ENCODE data around the gene VIPR1. TPM values are rescaled to one million over a fixed set of nuclear protein-coding genes. Genes with fewer than 3 reads are reported as not detected.

The VIPR1 gene
- total and polyA plus RNA-seq, 7 experiments from 2014 or later: 8.0 to 133 (median 54.9) TPM

DNA sequence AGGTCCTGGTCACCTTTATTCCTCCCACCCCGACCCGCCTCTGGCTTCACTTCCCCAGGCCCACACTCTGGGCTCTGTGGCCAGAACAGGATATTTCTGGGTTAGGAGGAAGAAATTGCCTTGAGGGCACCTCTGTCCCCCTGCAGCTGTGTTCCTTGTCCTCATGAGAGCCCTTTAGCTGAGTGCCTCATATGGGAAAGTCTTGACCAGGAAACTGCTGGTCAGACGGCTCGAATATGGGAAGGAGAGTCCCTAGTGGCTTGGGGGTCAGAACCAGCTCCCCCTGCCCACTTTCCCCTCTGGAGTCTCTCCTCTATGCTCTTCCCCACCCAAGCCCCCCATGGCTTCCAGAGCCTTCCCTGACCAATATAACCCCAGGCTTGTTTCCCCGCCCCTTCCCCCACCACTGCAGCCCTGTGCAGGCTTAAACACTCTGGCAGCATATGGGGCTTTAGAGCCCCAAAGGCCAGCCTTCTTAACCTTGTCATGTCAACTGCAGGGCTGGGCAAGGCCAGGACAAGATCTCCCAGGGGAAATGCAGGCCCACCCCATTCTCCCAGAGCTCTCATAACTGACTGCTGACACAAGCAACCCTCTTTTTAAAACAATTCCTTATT, 42.9 kb downstream of the VIPR1 start:
- Histone ChIP-seq H3K9me3 (ENCODE audit: control insufficient read depth in 2 of 3, low read length in 3 of 3) (no peaks in the 10 kb centered on the region), H3K27me3 (ENCODE audit: control insufficient read depth in 2 of 2, insufficient read depth in 2 of 2, low read length in 2 of 2) (no peaks in the 10 kb centered on the region), H3K27ac (ENCODE audit: low read depth, low read length) (no peak overlapping the region), H3K36me3 (ENCODE audit: control insufficient read depth in 2 of 3, insufficient read depth in 3 of 3, low read length in 3 of 3) (no peaks in the 10 kb centered on the region), H3K4me1 (ENCODE audit: control insufficient read depth in 2 of 2, insufficient read depth in 2 of 2, low read length in 2 of 2) (no peaks in the 10 kb centered on the region), H3K4me3 (ENCODE audit: low read length) (no peak overlapping the region)
- Mint-ChIP-seq H3K9me3 (no peaks in the 10 kb centered on the region), H3K27me3 (no peaks in the 10 kb centered on the region), H3K27ac (no peak overlapping the region), H3K36me3 (peaks cover 0 to 9% (median 5%) of the 10 kb centered on the region in 5 donors), H3K4me3 (no peak overlapping the region), H3K4me1 (peaks cover 0 to 11% (median 6%) of the 10 kb centered on the region in 7 donors)
- CTCF ChIA-PET: interaction anchor here (1.0 to 8.9 kb wide), 5 partner anchors 8 to 44 kb away, joined by 4 to 108 read pairs (median 8); partner anchors contain the start of gene VIPR1
- DNase-seq (no peak), ATAC-seq (no peak)
- intact Hi-C loops (cut with micrococcal nuclease): no loop called here
- POLR2A ChIA-PET: interaction anchor here (0.5 to 7.1 kb wide), 6 partner anchors 9 to 201 kb away, joined by 3 to 59 read pairs (median 3); partner anchors contain the start of gene VIPR1

DNA sequence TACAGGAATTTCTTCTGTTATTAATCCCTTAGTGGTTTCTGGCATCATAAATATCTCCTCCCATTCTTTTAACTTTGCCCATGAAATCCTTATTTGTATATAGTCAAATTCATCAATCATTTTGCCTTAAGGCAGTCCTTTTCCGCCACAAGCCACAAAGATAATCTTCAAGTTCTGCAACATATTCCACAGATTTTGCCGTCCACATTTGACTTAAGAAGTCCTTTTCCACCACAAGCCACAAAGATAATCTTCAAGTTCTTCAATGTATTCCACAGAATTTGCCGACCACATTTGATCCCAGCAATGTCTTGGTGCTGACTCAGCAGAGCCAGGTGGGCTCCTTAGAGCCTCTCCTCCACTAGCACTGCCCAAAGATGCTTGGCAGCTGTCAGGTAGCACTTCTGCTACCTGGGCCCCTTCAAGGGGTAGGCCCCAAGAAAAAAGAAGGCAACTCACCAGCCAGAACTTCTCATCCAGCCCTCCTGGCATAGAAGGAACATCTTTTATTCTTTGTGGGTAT, 44.3 kb downstream of the VIPR1 start:
- Mint-ChIP-seq H3K4me3 (no peak overlapping the region), H3K9me3 (no peaks in the 10 kb centered on the region), H3K36me3 (peaks cover 0 to 13% (median 8%) of the 10 kb centered on the region in 5 donors), H3K27me3 (no peaks in the 10 kb centered on the region), H3K27ac (no peak overlapping the region), H3K4me1 (peaks cover 0 to 15% (median 6%) of the 10 kb centered on the region in 7 donors)
- Histone ChIP-seq H3K27me3 (ENCODE audit: control insufficient read depth in 2 of 2, insufficient read depth in 2 of 2, low read length in 2 of 2) (no peaks in the 10 kb centered on the region), H3K4me3 (ENCODE audit: low read length) (no peak overlapping the region), H3K4me1 (ENCODE audit: control insufficient read depth in 2 of 2, insufficient read depth in 2 of 2, low read length in 2 of 2) (no peaks in the 10 kb centered on the region), H3K9me3 (ENCODE audit: control insufficient read depth in 2 of 3, low read length in 3 of 3) (no peaks in the 10 kb centered on the region), H3K36me3 (ENCODE audit: control insufficient read depth in 2 of 3, insufficient read depth in 3 of 3, low read length in 3 of 3) (peaks cover 0 to 3% (median 0%) of the 10 kb centered on the region in 3 experiments), H3K27ac (ENCODE audit: low read depth, low read length) (no peak overlapping the region)
- intact Hi-C loops (cut with micrococcal nuclease): loop anchor here (1.0 to 2.0 kb wide), 3 partner anchors 10 to 300 kb away; partner anchors contain the start of gene VIPR1 (in 1 of the 2)
- CTCF ChIA-PET: interaction anchor here (0.7 to 8.9 kb wide), 10 partner anchors 9 to 95 kb away, joined by 3 to 108 read pairs (median 4); partner anchors contain the start of gene VIPR1
- POLR2A ChIA-PET: interaction anchor here (0.9 to 7.1 kb wide), 4 partner anchors 9 to 54 kb away, joined by 4 to 59 read pairs (median 6); partner anchors contain the start of genes NKTR and VIPR1
- ATAC-seq (no peak), DNase-seq (no peak)

DNA sequence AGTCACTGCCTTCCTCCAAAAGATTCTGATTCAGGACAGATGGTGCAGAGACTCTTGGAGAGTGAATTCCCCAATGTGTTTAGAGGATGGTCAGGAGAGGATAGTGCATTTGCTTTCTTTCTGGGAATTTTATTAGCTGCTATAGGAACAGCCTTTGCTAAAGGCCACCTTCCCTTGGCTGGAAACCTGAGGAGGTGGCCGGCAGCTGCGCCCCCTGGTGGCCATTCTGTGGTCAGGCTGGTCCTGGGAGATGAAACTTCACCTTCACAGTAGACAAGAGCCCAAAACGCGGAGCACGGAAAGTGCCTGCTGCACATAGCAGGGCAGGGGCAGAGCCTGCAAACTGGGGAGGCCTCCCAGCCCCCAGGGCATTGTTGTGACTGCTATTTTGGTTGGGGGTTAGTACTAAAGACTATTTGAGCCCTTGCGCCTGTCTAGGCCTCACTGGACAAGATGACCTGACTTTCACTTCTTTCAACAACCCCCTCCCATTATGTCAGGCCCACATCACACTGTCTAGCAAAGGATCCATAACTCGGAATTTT, 45.0 kb downstream of the VIPR1 start:
- Histone ChIP-seq H3K9me3 (ENCODE audit: control insufficient read depth in 2 of 3, low read length in 3 of 3) (no peaks in the 10 kb centered on the region), H3K36me3 (ENCODE audit: control insufficient read depth in 2 of 3, insufficient read depth in 3 of 3, low read length in 3 of 3) (peaks cover 0 to 10% (median under 1%) of the 10 kb centered on the region in 3 experiments), H3K27me3 (ENCODE audit: control insufficient read depth in 2 of 2, insufficient read depth in 2 of 2, low read length in 2 of 2) (no peaks in the 10 kb centered on the region), H3K4me1 (ENCODE audit: control insufficient read depth in 2 of 2, insufficient read depth in 2 of 2, low read length in 2 of 2) (no peaks in the 10 kb centered on the region), H3K27ac (ENCODE audit: low read depth, low read length) (no peak overlapping the region), H3K4me3 (ENCODE audit: low read length) (no peak overlapping the region)
- ATAC-seq: peak; percentile 84
- peak; percentile 37 to 73 (median 57) for DNase-seq
- POLR2A ChIA-PET: interaction anchor here (0.8 to 7.1 kb wide), 6 partner anchors 10 to 53 kb away, joined by 3 to 59 read pairs (median 4); partner anchors contain the start of genes NKTR and VIPR1
- no peaks in the 10 kb centered on the region for H3K9me3 Mint-ChIP-seq
- CTCF ChIA-PET: interaction anchor here (0.7 to 8.9 kb wide), 15 partner anchors 8 to 302 kb away, joined by 3 to 108 read pairs (median 3); partner anchors contain the start of gene VIPR1
- H3K4me3 Mint-ChIP-seq: no peak overlapping the region
- intact Hi-C loops (cut with micrococcal nuclease): loop anchor here (1.0 to 2.0 kb wide), 3 partner anchors 9 to 301 kb away; partner anchors contain the start of gene VIPR1 (in 1 of the 2)
- no peaks in the 10 kb centered on the region for H3K27me3 Mint-ChIP-seq
- H3K27ac Mint-ChIP-seq: peak overlapping the region in 4 of 9 donors; percentile 14 to 37 (median 29)
- peaks cover 0 to 15% (median 6%) of the 10 kb centered on the region in 7 donors for H3K4me1 Mint-ChIP-seq
- H3K36me3 Mint-ChIP-seq: peaks cover 0 to 18% (median 9%) of the 10 kb centered on the region in 5 donors

DNA sequence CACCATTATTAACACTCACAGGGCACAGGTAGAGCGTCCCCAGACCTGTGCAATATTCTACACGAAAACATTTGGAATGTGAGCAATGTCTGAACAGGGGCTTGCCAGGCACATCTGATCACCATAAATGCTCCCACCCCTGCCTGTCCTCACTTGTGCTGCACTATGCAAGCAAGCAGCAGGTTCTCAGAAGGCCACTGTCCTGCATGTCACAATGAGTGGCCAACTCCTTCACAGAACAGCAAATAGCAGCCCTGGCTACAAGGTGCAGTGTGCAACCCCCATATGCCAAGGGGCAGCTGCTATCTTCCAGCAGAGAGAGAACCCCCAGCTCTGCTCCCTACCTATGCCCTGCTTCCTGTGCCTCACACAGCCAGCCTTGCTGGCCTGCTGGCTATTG, 46.7 kb downstream of the VIPR1 start:
- H3K4me1 Mint-ChIP-seq: peaks cover 2 to 22% (median 13%) of the 10 kb centered on the region in 7 donors
- Histone ChIP-seq H3K36me3 (ENCODE audit: control insufficient read depth in 2 of 3, insufficient read depth in 3 of 3, low read length in 3 of 3) (peaks cover 6 to 16% (median 10%) of the 10 kb centered on the region in 3 experiments), H3K27me3 (ENCODE audit: control insufficient read depth in 2 of 2, insufficient read depth in 2 of 2, low read length in 2 of 2) (no peaks in the 10 kb centered on the region), H3K9me3 (ENCODE audit: control insufficient read depth in 2 of 3, low read length in 3 of 3) (no peaks in the 10 kb centered on the region), H3K4me3 (ENCODE audit: low read length) (no peak overlapping the region), H3K4me1 (ENCODE audit: control insufficient read depth in 2 of 2, insufficient read depth in 2 of 2, low read length in 2 of 2) (no peaks in the 10 kb centered on the region), H3K27ac (ENCODE audit: low read depth, low read length) (no peak overlapping the region)
- H3K36me3 Mint-ChIP-seq: peaks cover 14 to 34% (median 16%) of the 10 kb centered on the region in 5 donors
- H3K27ac Mint-ChIP-seq: peak overlapping the region in 2 of 9 donors; percentile 59 to 76
- no peaks in the 10 kb centered on the region for H3K27me3 Mint-ChIP-seq
- ATAC-seq (peak; percentile 14), DNase-seq (no peak)
- intact Hi-C loops (cut with micrococcal nuclease): no loop called here
- POLR2A ChIA-PET: interaction anchor here (7.1 kb wide), 1 partner anchor 47 kb away, joined by 59 read pairs; the partner anchor contains the start of gene VIPR1
- CTCF ChIA-PET: interaction anchor here (0.6 to 8.9 kb wide), 8 partner anchors 10 to 302 kb away, joined by 3 to 108 read pairs (median 4); partner anchors contain the start of gene VIPR1
- H3K9me3 Mint-ChIP-seq: no peaks in the 10 kb centered on the region
- H3K4me3 Mint-ChIP-seq: peak overlapping the region in 1 of 10 donors; percentile 45

DNA sequence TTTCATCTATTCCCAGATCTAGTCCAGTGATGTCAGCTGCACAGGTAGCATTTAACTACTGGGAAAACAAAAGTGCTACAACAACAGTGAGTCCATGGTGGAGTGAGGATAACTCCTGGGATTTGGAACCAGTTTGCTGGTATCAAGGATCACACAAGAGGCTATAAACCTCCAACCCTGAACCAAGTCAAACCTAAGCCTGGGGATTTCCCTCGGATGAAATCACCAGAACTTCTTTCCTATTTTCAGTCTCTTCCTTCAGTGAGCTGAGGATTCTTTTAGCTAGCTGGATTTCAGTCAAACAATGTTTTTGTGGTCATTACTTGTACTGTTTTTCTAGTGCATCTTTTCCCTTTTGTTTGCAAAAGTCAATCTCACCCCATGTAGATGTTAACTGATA, 47.8 kb downstream of the VIPR1 start:
- peak overlapping the region in 2 of 9 donors; percentile 18 to 59 for H3K27ac Mint-ChIP-seq
- H3K9me3 Mint-ChIP-seq: no peaks in the 10 kb centered on the region
- ATAC-seq: no peak

DNA sequence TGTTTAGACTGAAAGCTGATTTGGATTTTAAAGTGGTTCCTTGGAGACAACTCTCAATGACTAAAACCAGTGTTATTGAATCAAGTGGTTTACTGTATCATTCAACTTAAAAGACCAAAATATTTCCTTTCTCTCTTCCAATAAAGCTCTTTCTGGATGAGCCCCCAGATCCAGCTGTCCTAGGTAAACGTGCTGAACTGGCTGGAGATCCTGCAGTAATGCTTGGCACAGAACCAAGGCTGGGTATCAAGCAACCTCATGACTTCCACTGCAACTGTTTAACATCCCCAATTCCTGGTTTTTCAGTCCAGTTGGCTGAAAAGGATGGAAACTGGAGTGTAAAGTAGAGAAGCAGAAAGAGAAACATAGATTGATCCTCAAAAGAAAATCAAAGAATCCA, 50.4 kb downstream of the VIPR1 start:
- intact Hi-C loops (cut with micrococcal nuclease): no loop called here
- H3K9me3 ChIP-seq (ENCODE audit: control insufficient read depth in 2 of 3, low read length in 3 of 3): no peaks in the 10 kb centered on the region
- POLR2A ChIA-PET: interaction anchor here (0.6 to 1.7 kb wide), 6 partner anchors 15 to 503 kb away, joined by 3 to 4 read pairs (median 3); partner anchors contain the start of genes SEC22C and VIPR1
- Mint-ChIP-seq H3K4me3 (no peak overlapping the region), H3K4me1 (peaks cover 19 to 51% (median 38%) of the 10 kb centered on the region in 7 donors), H3K36me3 (peaks cover 16 to 46% (median 25%) of the 10 kb centered on the region in 5 donors), H3K27me3 (no peaks in the 10 kb centered on the region), H3K27ac (peak overlapping the region in 4 of 9 donors; percentile 44 to 99 (median 57)), H3K9me3 (no peaks in the 10 kb centered on the region)
- no peak for DNase-seq
- H3K4me3 ChIP-seq (ENCODE audit: low read length): no peak overlapping the region
- CTCF ChIA-PET: interaction anchor here (0.7 to 1.6 kb wide), 4 partner anchors 8 to 52 kb away, joined by 3 to 7 read pairs (median 4); no protein-coding TSS in a partner anchor
- no peak for ATAC-seq
- H3K27ac ChIP-seq (ENCODE audit: low read depth, low read length): no peak overlapping the region
- H3K4me1 ChIP-seq (ENCODE audit: control insufficient read depth in 2 of 2, insufficient read depth in 2 of 2, low read length in 2 of 2): peaks cover 23 to 25% of the 10 kb centered on the region in 2 donors
- H3K36me3 ChIP-seq (ENCODE audit: control insufficient read depth in 2 of 3, insufficient read depth in 3 of 3, low read length in 3 of 3): peaks cover 6 to 23% (median 10%) of the 10 kb centered on the region in 3 experiments
- no peaks in the 10 kb centered on the region for H3K27me3 ChIP-seq (ENCODE audit: control insufficient read depth in 2 of 2, insufficient read depth in 2 of 2, low read length in 2 of 2)

More for the DNA sequence above, 47.8 kb downstream of the VIPR1 start:
- Histone ChIP-seq H3K36me3 (ENCODE audit: control insufficient read depth in 2 of 3, insufficient read depth in 3 of 3, low read length in 3 of 3) (peaks cover 6 to 23% (median 10%) of the 10 kb centered on the region in 3 experiments), H3K4me3 (ENCODE audit: low read length) (no peak overlapping the region), H3K27me3 (ENCODE audit: control insufficient read depth in 2 of 2, insufficient read depth in 2 of 2, low read length in 2 of 2) (no peaks in the 10 kb centered on the region), H3K9me3 (ENCODE audit: control insufficient read depth in 2 of 3, low read length in 3 of 3) (no peaks in the 10 kb centered on the region), H3K27ac (ENCODE audit: low read depth, low read length) (no peak overlapping the region), H3K4me1 (ENCODE audit: control insufficient read depth in 2 of 2, insufficient read depth in 2 of 2, low read length in 2 of 2) (peaks cover 1% of the 10 kb centered on the region in 2 donors)
- intact Hi-C loops (cut with micrococcal nuclease): no loop called here
- ChIA-PET POLR2A (interaction anchor here (0.6 to 7.1 kb wide), 2 partner anchors 48 to 59 kb away, joined by 3 to 59 read pairs; partner anchors contain the start of gene VIPR1), CTCF (interaction anchor here (0.5 to 8.9 kb wide), 3 partner anchors 13 to 1984 kb away, joined by 3 to 108 read pairs (median 8); partner anchors contain the start of gene VIPR1)
- Mint-ChIP-seq H3K4me3 (no peak overlapping the region), H3K4me1 (peaks cover 4 to 26% (median 19%) of the 10 kb centered on the region in 7 donors), H3K36me3 (peaks cover 14 to 40% (median 16%) of the 10 kb centered on the region in 5 donors), H3K27me3 (no peaks in the 10 kb centered on the region)
- DNase-seq: no peak

Measured in naive thymus-derived CD4-positive, alpha-beta T cell (primary cell).